B cell (primary cell): ENCODE measurements around the gene TEX11. TPM values are rescaled to one million over a fixed set of nuclear protein-coding genes. Genes with fewer than 3 reads are reported as not detected.

ENCODE experiments used
- ATAC-seq: fragments of 200-7000 bp; cut with Tn5 transposase; one replicate; pipeline ENCODE4 v1.10.0; 2021; ENCODE audit warnings: low read depth, mild to moderate bottlenecking, moderate number of reproducible peaks, moderate library complexity
- CTCF ChIA-PET: fragments of 350-600 bp; sonication (Branson Sonifier 250); formaldehyde crosslinking; loops from one replicate; lab custom pipeline; 2021; ENCODE audit warnings: antibody characterized with exemption, inconsistent platforms; lab: Charles Lee
- POLR2A ChIA-PET: fragments of 350-600 bp; sonication (Branson Sonifier 250); formaldehyde crosslinking; loops from one replicate; lab custom pipeline; 2021; ENCODE audit warnings: antibody characterized with exemption; lab: Charles Lee
- DNase-seq: peaks from one replicate; pipeline ENCODE4 v3.0.0; 2013
- H2AFZ ChIP-seq: 2 replicates; pipeline ENCODE4 v1.6.1; 2012; ENCODE audit warnings: mild to moderate bottlenecking, low read depth, low read length; ENCODE audit not compliant: insufficient read depth, poor library complexity, severe bottlenecking
- H3K27ac ChIP-seq, 2 donors: 1 replicate in 1 of 2; 2 replicates in 1 of 2; pipeline ENCODE4 v1.5.1; 2012 to 2013; ENCODE audit warnings: low read length in 2 of 2, mild to moderate bottlenecking in 2 of 2, moderate library complexity in 1 of 2
- H3K27me3 ChIP-seq, 4 experiments: fragments of 200-600 bp in 1 of 4; sonication (generic) in 1 of 4; replicated peaks in 1 of 4; 1 replicate in 2 of 4; 2 replicates in 2 of 4; pipeline versions ENCODE4 v1.6.1 to v1.7.0; 2013 to 2016; ENCODE audit warnings: low read length in 3 of 4, mild to moderate bottlenecking in 2 of 4, mixed read lengths in 1 of 4, moderate library complexity in 1 of 4; ENCODE audit not compliant: insufficient read depth in 4 of 4, control insufficient read depth in 3 of 4; ENCODE audit errors: control extremely low read depth in 1 of 4
- H3K36me3 ChIP-seq, 2 experiments: replicated peaks in 1 of 2; 1 replicate in 1 of 2; 2 replicates in 1 of 2; pipeline versions ENCODE4 v1.6.1 to v1.7.1; 2013; ENCODE audit warnings: low read length in 1 of 2; ENCODE audit not compliant: insufficient read depth in 2 of 2, control insufficient read depth in 1 of 2; ENCODE audit errors: control extremely low read depth in 1 of 2, extremely low read depth in 1 of 2
- H3K4me1 ChIP-seq, 2 donors: fragments of 200-600 bp in 1 of 2; sonication (generic) in 1 of 2; 1 replicate in 1 of 2; 2 replicates in 1 of 2; pipeline versions ENCODE4 v1.5.1 to v1.6.1; 2013 to 2017; ENCODE audit warnings: low read length in 2 of 2; ENCODE audit not compliant: control insufficient read depth in 2 of 2, insufficient read depth in 2 of 2
- H3K4me2 ChIP-seq: replicated peaks from 2 replicates; pipeline ENCODE3; 2012; ENCODE audit warnings: mild to moderate bottlenecking, low read depth, low read length; ENCODE audit not compliant: poor library complexity, severe bottlenecking
- H3K4me3 ChIP-seq, 5 experiments: fragments of 200-600 bp in 1 of 5; sonication (generic) in 1 of 5; 1 replicate in 3 of 5; 2 replicates in 2 of 5; pipeline versions ENCODE4 v1.5.1 to v1.7.0; 2011 to 2016; ENCODE audit warnings: low read length in 4 of 5, mild to moderate bottlenecking in 4 of 5, low read depth in 2 of 5, control low read depth in 1 of 5, moderate library complexity in 1 of 5; ENCODE audit not compliant: insufficient read depth in 1 of 5; ENCODE audit errors: control extremely low read depth in 1 of 5, extremely low read depth in 1 of 5
- H3K79me2 ChIP-seq: fragments of 200-600 bp; sonication (generic); one replicate; pipeline ENCODE4 v1.6.0; 2016; ENCODE audit warnings: low read length; ENCODE audit not compliant: control insufficient read depth, insufficient read depth
- H3K9ac ChIP-seq: fragments of 200-600 bp; sonication (generic); 2 replicates; pipeline ENCODE4 v1.6.1; 2017; ENCODE audit warnings: mild to moderate bottlenecking, low read length, moderate library complexity
- H3K9me3 ChIP-seq, 3 donors: one replicate each; pipeline versions ENCODE4 v1.6.1 to v1.7.1; 2013; ENCODE audit warnings: low read length in 2 of 3; ENCODE audit not compliant: control insufficient read depth in 2 of 3, insufficient read depth in 1 of 3; ENCODE audit errors: control extremely low read depth in 1 of 3
- H4K20me1 ChIP-seq: 2 replicates; pipeline ENCODE4 v1.6.0; 2012; ENCODE audit warnings: mild to moderate bottlenecking, low read length; ENCODE audit not compliant: insufficient read depth, control insufficient read depth, poor library complexity, severe bottlenecking
- H3K27ac Mint-ChIP-seq: one replicate; pipeline ENCODE4 v1.8.0; 2021; ENCODE audit warnings: mixed read lengths
- H3K27me3 Mint-ChIP-seq: one replicate; pipeline ENCODE4 v1.8.0; 2021; ENCODE audit warnings: mixed read lengths
- H3K4me1 Mint-ChIP-seq: one replicate; pipeline ENCODE4 v1.8.0; 2021; ENCODE audit warnings: mixed read lengths
- H3K4me3 Mint-ChIP-seq: one replicate; pipeline ENCODE4 v1.8.0; 2021; ENCODE audit warnings: mixed read lengths
- H3K9me3 Mint-ChIP-seq: one replicate; pipeline ENCODE4 v1.8.0; 2022; ENCODE audit warnings: mixed read lengths; ENCODE audit not compliant: insufficient read depth
- EZH2 ChIP-seq: IDR thresholded peaks from 2 replicates; pipeline ENCODE4 v1.6.1; 2012; ENCODE audit warnings: borderline replicate concordance, low read depth, mild to moderate bottlenecking, moderate library complexity, low read length; ENCODE audit not compliant: insufficient read depth, poor library complexity, severe bottlenecking
- WGBS: methylation state at CpG from one replicate; pipeline ENCODE4 v1.1.5; 2013; ENCODE audit warnings: missing lambda C conversion rate; ENCODE audit not compliant: insufficient coverage; 5-methylcytosine and 5-hydroxymethylcytosine counted together
- intact Hi-C: fragments of 100-400 bp; cut with micrococcal nuclease; formaldehyde crosslinking; loops from one replicate; pipeline ENCODE4 v1.10.0; 2022
- polyA plus RNA-seq: library from polyadenylated mRNA; depleted of rRNA; stranded (reverse); fragments of >200 nt; gene quantifications from 2 replicates; pipeline ENCODE4 v1.2.3, GENCODE V29; 2012
- total RNA-seq, 2 donors: library from RNA; stranded (reverse); fragments of 120-200 nt in 1 of 2; gene quantifications; 1 replicate in 1 of 2; 2 replicates in 1 of 2; pipeline versions ENCODE4 v1.2.3 to v1.2.4, GENCODE V29; 2013 to 2022
- TF ChIP-seq, protein P1 (sequence below): fragments of 200-600 bp; IDR thresholded peaks from one replicate; pipeline ENCODE4 v1.8.0; 2022; ENCODE audit warnings: antibody characterized with exemption, mild to moderate bottlenecking

TEX11 gene
- total and polyA plus RNA-seq, 2 donors (not counting 1 experiment from before 2014, with no cell fraction given): not detected

DNA sequence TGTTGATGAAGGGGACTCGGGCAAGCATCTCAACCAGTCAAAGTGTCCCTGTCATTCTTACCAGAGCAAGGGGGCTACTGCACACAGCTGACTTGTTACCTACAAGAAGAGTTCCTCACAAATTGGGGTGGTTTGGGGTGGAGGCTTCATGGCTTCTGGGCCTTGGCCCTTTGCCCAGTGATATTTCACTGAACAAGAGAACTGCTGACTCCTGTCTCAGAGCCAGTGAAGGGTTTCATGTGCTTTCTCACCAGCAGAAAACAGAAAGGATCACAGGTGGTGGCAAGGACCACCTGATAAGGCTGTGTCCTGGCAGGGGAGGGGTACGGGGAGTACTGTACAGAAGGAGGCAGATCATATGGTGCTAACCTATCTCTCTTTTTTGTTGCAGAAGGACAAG, 410.4 kb downstream of the TEX11 start:
- Mint-ChIP-seq H3K27me3 (no peaks in the 10 kb centered on the region), H3K9me3 (no peaks in the 10 kb centered on the region), H3K27ac (no peak overlapping the region), H3K4me3 (no peak overlapping the region), H3K4me1 (no peaks in the 10 kb centered on the region)
- intact Hi-C loops: no loop called here
- CTCF ChIA-PET: no interaction called here
- POLR2A ChIA-PET: no interaction called here
- no peak overlapping the region for H2AFZ ChIP-seq
- no peak for ATAC-seq
- H3K79me2 ChIP-seq: no peaks in the 10 kb centered on the region
- no peaks in the 10 kb centered on the region for H3K27me3 ChIP-seq
- no peak for TF ChIP-seq EZH2
- TF ChIP-seq, protein P1, sequence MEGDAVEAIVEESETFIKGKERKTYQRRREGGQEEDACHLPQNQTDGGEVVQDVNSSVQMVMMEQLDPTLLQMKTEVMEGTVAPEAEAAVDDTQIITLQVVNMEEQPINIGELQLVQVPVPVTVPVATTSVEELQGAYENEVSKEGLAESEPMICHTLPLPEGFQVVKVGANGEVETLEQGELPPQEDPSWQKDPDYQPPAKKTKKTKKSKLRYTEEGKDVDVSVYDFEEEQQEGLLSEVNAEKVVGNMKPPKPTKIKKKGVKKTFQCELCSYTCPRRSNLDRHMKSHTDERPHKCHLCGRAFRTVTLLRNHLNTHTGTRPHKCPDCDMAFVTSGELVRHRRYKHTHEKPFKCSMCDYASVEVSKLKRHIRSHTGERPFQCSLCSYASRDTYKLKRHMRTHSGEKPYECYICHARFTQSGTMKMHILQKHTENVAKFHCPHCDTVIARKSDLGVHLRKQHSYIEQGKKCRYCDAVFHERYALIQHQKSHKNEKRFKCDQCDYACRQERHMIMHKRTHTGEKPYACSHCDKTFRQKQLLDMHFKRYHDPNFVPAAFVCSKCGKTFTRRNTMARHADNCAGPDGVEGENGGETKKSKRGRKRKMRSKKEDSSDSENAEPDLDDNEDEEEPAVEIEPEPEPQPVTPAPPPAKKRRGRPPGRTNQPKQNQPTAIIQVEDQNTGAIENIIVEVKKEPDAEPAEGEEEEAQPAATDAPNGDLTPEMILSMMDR: no peak
- H3K4me2 ChIP-seq: no peak overlapping the region
- no peaks in the 10 kb centered on the region for H3K4me1 ChIP-seq
- no peaks in the 10 kb centered on the region for H3K9me3 ChIP-seq
- no peak overlapping the region for H3K27ac ChIP-seq
- DNase-seq: no peak
- no peak overlapping the region for H3K4me3 ChIP-seq
- H3K9ac ChIP-seq: no peak overlapping the region
- H4K20me1 ChIP-seq: no peaks in the 10 kb centered on the region
- peaks cover 0 to 3% of the 10 kb centered on the region in 2 experiments for H3K36me3 ChIP-seq
- 100% methylated on average over 1 of the region's 2 CpGs for WGBS

DNA sequence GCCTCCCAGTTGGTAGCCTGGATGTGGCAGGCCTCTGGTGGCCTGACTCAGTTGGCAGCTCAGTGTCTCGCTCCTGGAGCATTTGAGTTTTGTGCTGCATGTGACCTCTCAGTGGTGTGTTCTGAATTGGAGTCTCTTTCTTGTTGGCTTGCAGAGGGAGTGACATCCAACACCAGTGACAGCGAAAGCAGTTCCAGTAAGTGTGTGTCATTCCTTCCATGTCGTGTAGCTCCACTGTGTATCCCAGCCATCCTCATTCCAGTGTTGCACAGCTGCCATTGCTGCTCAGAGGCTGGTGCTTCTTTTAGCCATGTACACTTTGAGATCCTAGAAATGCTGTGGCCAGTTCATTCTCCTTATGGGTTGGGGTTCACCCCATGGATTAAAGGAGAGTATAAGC, 411.5 kb downstream of the TEX11 start:
- Histone ChIP-seq H2AFZ (no peak overlapping the region), H3K36me3 (peaks cover 0 to 3% of the 10 kb centered on the region in 2 experiments), H3K4me1 (no peaks in the 10 kb centered on the region), H3K9ac (no peak overlapping the region), H3K27me3 (no peaks in the 10 kb centered on the region), H3K4me3 (no peak overlapping the region), H4K20me1 (no peaks in the 10 kb centered on the region), H3K9me3 (no peaks in the 10 kb centered on the region), H3K4me2 (no peak overlapping the region), H3K27ac (no peak overlapping the region), H3K79me2 (no peaks in the 10 kb centered on the region)
- Mint-ChIP-seq H3K27me3 (no peaks in the 10 kb centered on the region), H3K27ac (no peak overlapping the region), H3K4me3 (no peak overlapping the region), H3K9me3 (no peaks in the 10 kb centered on the region), H3K4me1 (no peaks in the 10 kb centered on the region)
- intact Hi-C loops: no loop called here
- no peak for ATAC-seq
- ChIA-PET POLR2A (no interaction called here), CTCF (no interaction called here)
- no peak for DNase-seq
- TF ChIP-seq, protein P1: no peak
- WGBS: 100% methylated on average over 2 of the region's 3 CpGs
